HepG2 (cell line): ENCODE data around the gene RETREG2. TPM values are rescaled to one million over a fixed set of nuclear protein-coding genes. Genes with fewer than 3 reads are reported as not detected.
A peak's percentile ranks its signal among the peaks of the same experiment; 100 is the strongest.

Experiments
- CEBPG ChIP-seq: IDR thresholded peaks from 2 replicates; pipeline ENCODE4 v1.6.1; 2016
- CHD2 ChIP-seq: IDR thresholded peaks from 2 replicates; pipeline ENCODE4 v1.6.1; 2011; ENCODE audit warnings: low read depth, low read length, improper control_type of control experiment
- DNMT3B ChIP-seq: conservative IDR thresholded peaks from 2 replicates; pipeline ENCODE4 v1.6.1; 2016; ENCODE audit warnings: missing biosample characterization, control low read depth
- DR1 ChIP-seq: sonication (generic); formaldehyde crosslinking; IDR thresholded peaks from 2 replicates; pipeline ENCODE4 v1.8.0; 2021; ENCODE audit warnings: mild to moderate bottlenecking, missing genetic modification reagents, inconsistent platforms
- E2F5 ChIP-seq: sonication (generic); formaldehyde crosslinking; conservative IDR thresholded peaks from 2 replicates; pipeline ENCODE4 v1.4.0; 2020; ENCODE audit warnings: missing genetic modification reagents
- ELF1 ChIP-seq: sonication (generic); formaldehyde crosslinking; IDR thresholded peaks from 2 replicates; pipeline ENCODE4 v1.4.0; 2020; ENCODE audit warnings: missing genetic modification reagents
- HNRNPL ChIP-seq: fragments of 200-400 bp; formaldehyde crosslinking; IDR thresholded peaks from 2 replicates; pipeline ENCODE4 v1.6.1; 2017; ENCODE audit warnings: mild to moderate bottlenecking, low read depth, low read length
- MTA1 ChIP-seq: sonication (generic); formaldehyde crosslinking; IDR thresholded peaks from 2 replicates; pipeline ENCODE4 v1.4.0; 2020; ENCODE audit warnings: missing genetic modification reagents, mild to moderate bottlenecking, borderline replicate concordance
- PBX2 ChIP-seq: IDR thresholded peaks from 2 replicates; pipeline ENCODE4 v1.6.1; 2016; ENCODE audit warnings: control low read depth
- REST ChIP-seq, 2 experiments: IDR thresholded peaks; 2 replicates each; pipeline ENCODE4 v1.6.1; 2011 to 2012; ENCODE audit warnings: low read length in 2 of 2, borderline replicate concordance in 1 of 2, low read depth in 1 of 2, mild to moderate bottlenecking in 1 of 2, moderate library complexity in 1 of 2
- THYN1 ChIP-seq: sonication (generic); formaldehyde crosslinking; IDR thresholded peaks from 2 replicates; pipeline ENCODE4 v1.8.1; 2023; ENCODE audit warnings: low read depth, mild to moderate bottlenecking, moderate library complexity, missing genetic modification reagents, borderline replicate concordance
- ZNF160 ChIP-seq: sonication (generic); formaldehyde crosslinking; IDR thresholded peaks from 2 replicates; pipeline ENCODE4 v1.8.0; 2022; ENCODE audit warnings: mild to moderate bottlenecking, inconsistent platforms, missing genetic modification reagents
- ZNF281 ChIP-seq: sonication (generic); formaldehyde crosslinking; IDR thresholded peaks from 2 replicates; pipeline ENCODE4 v1.4.0; 2020; ENCODE audit warnings: missing genetic modification reagents, borderline replicate concordance
- ZNF292 ChIP-seq: sonication (generic); formaldehyde crosslinking; IDR thresholded peaks from 2 replicates; pipeline ENCODE4 v1.8.1; 2022; ENCODE audit warnings: mild to moderate bottlenecking, low read depth, missing genetic modification reagents, borderline replicate concordance
- ZNF382 ChIP-seq: sonication (generic); formaldehyde crosslinking; IDR thresholded peaks from 2 replicates; pipeline ENCODE4 v1.5.0; 2020; ENCODE audit warnings: missing genetic modification reagents, mild to moderate bottlenecking, borderline replicate concordance
- ZNF547 ChIP-seq: sonication (generic); formaldehyde crosslinking; IDR thresholded peaks from 2 replicates; pipeline ENCODE4 v1.5.1; 2020; ENCODE audit warnings: mild to moderate bottlenecking, missing genetic modification reagents
- ZNF564 ChIP-seq: sonication (generic); formaldehyde crosslinking; IDR thresholded peaks from 2 replicates; pipeline ENCODE4 v1.8.1; 2023; ENCODE audit warnings: mild to moderate bottlenecking, missing genetic modification reagents
- ZNF781 ChIP-seq: sonication (generic); formaldehyde crosslinking; IDR thresholded peaks from 2 replicates; pipeline ENCODE4 v1.5.1; 2020; ENCODE audit warnings: borderline replicate concordance, mild to moderate bottlenecking, missing genetic modification reagents; ENCODE audit errors: not compliant biosample characterization
- ZNF800 ChIP-seq: sonication (generic); formaldehyde crosslinking; IDR thresholded peaks from 2 replicates; pipeline ENCODE4 v1.4.0; 2020; ENCODE audit warnings: missing genetic modification reagents
- polyA plus RNA-seq, 8 experiments: library from polyadenylated mRNA; depleted of rRNA in 3 of 8; stranded (reverse) in 7 of 8; unstranded in 1 of 8; fragments of >200 nt; fragmentation: Illumina TruSeq in 4 of 8; extraction: Trizol in 4 of 8; gene quantifications; 2 replicates each; pipeline versions ENCODE4 v1.2.1 to v1.2.3, GENCODE V29; 2011 to 2016; ENCODE audit warnings: low read depth in 4 of 8, missing spikeins in 1 of 8, mixed read lengths in 1 of 8; ENCODE audit not compliant: insufficient read depth in 1 of 8
- total RNA-seq, 5 experiments: library from RNA; depleted of rRNA; stranded (reverse); fragments of >200 nt; fragmentation: Illumina TruSeq; extraction: Trizol; gene quantifications; 2 replicates each; pipeline ENCODE4 v1.2.3, GENCODE V29; 2016; ENCODE audit warnings: low read depth in 1 of 5

The RETREG2 gene
- total and polyA plus RNA-seq, 2 of the 13 experiments (the other 11 are each of a cell fraction or from before 2014, with no cell fraction given): 86.0 to 134 TPM

GRCh38 chr2:219230059-219230540 is 52.0 kb downstream of the RETREG2 start (continued):
- peak; percentile 80 for TF ChIP-seq ZNF781 (CRISPR knock-in tag)
- TF ChIP-seq MTA1 (CRISPR knock-in tag): peak; percentile 43; the same call in 1 of the 2 replicates
- 0 out of 2 replicates have a peak, but pooled peaks have one; percentile 22 for TF ChIP-seq ZNF281 (CRISPR knock-in tag)
- TF ChIP-seq DR1: no peak
- no peak for TF ChIP-seq ZNF547 (CRISPR knock-in tag)
- TF ChIP-seq ZNF564: peak; percentile 55; the same call in 1 of the 2 replicates
- TF ChIP-seq REST (IDR thresholded peaks at IDR 0.05; ENCODE audit: borderline replicate concordance in 1 of 2, low read depth in 1 of 2, low read length in 2 of 2): no peak
- 0 out of 2 replicates have a peak, but pooled peaks have one; percentile 25 for TF ChIP-seq ZNF292 (CRISPR knock-in tag)
- TF ChIP-seq ZNF382 (CRISPR knock-in tag): no peak
- peak; percentile 77; the same call in 1 of the 2 replicates for TF ChIP-seq ZNF800 (CRISPR knock-in tag)
- peak; percentile 75 for TF ChIP-seq ELF1
- no peak for TF ChIP-seq CHD2
- 0 out of 2 replicates have a peak, but pooled peaks have one; percentile 7 for TF ChIP-seq ZNF160 (CRISPR knock-in tag)
- 0 out of 2 replicates have a peak, but pooled peaks have one; percentile 12 for TF ChIP-seq CEBPG (CRISPR knock-in tag)
- no peak for TF ChIP-seq HNRNPL
- no peak for TF ChIP-seq THYN1 (CRISPR knock-in tag)
- TF ChIP-seq DNMT3B: no peak
- 0 out of 2 replicates have a peak, but pooled peaks have one; percentile 37 for TF ChIP-seq E2F5 (CRISPR knock-in tag)
- TF ChIP-seq PBX2 (CRISPR knock-in tag): no peak
